Activated B cell treated with CpG ODN at 0.5 μM for 24 hours (primary cell): ENCODE results near the gene MRC2. TPM values are rescaled to one million over a fixed set of nuclear protein-coding genes. Genes with fewer than 3 reads are reported as not detected.

ENCODE experiments used
- ATAC-seq: fragments of 200-7000 bp; cut with Tn5 transposase; one replicate; pipeline ENCODE4 v1.10.0; 2021; ENCODE audit warnings: low read depth, mild to moderate bottlenecking, moderate library complexity
- CTCF ChIA-PET: fragments of 350-600 bp; sonication (Branson Sonifier 250); formaldehyde crosslinking; loops from one replicate; lab custom pipeline; 2021; ENCODE audit warnings: antibody characterized with exemption; lab: Charles Lee
- POLR2A ChIA-PET: fragments of 350-600 bp; sonication (Branson Sonifier 250); formaldehyde crosslinking; loops from one replicate; lab custom pipeline; 2021; ENCODE audit warnings: antibody characterized with exemption; lab: Charles Lee
- DNase-seq: peaks from one replicate; pipeline ENCODE4 v3.0.0; 2022
- H3K27ac Mint-ChIP-seq: one replicate; pipeline ENCODE4 v1.8.0; 2020; ENCODE audit warnings: mixed read lengths
- H3K27me3 Mint-ChIP-seq: one replicate; pipeline ENCODE4 v1.8.0; 2021; ENCODE audit warnings: mixed read lengths
- H3K36me3 Mint-ChIP-seq: one replicate; pipeline ENCODE4 v1.8.0; 2021; ENCODE audit warnings: low read depth, mixed read lengths
- H3K4me1 Mint-ChIP-seq: one replicate; pipeline ENCODE4 v1.8.0; 2021; ENCODE audit warnings: mixed read lengths
- H3K4me3 Mint-ChIP-seq: one replicate; pipeline ENCODE4 v1.8.0; 2020; ENCODE audit warnings: mild to moderate bottlenecking, mixed read lengths
- H3K9me3 Mint-ChIP-seq: one replicate; pipeline ENCODE4 v1.8.0; 2020; ENCODE audit warnings: mixed read lengths
- CTCF ChIP-seq: fragments of 200-600 bp; IDR thresholded peaks from one replicate; pipeline ENCODE4 v1.8.0; 2022; ENCODE audit warnings: antibody characterized with exemption, mild to moderate bottlenecking
- intact Hi-C: fragments of 100-400 bp; cut with micrococcal nuclease; formaldehyde crosslinking; loops from one replicate; pipeline ENCODE4 v1.15.1; 2024
- total RNA-seq: library from RNA; stranded (reverse); gene quantifications from 2 replicates; pipeline ENCODE4 v1.2.3, GENCODE V29; 2022

MRC2 gene
- total RNA-seq, 1 donor from 2014 or later = 0.11 TPM

- DNase-seq = no peak
- ChIA-PET POLR2A (no interaction called here), CTCF (no interaction called here)
- intact Hi-C loops = no loop called here
- Mint-ChIP-seq H3K27me3 (no peaks in the 10 kb centered on the region), H3K4me3 (no peak overlapping the region), H3K27ac (no peak overlapping the region), H3K36me3 (no peaks in the 10 kb centered on the region), H3K9me3 (peaks cover 4% of the 10 kb centered on the region), H3K4me1 (peaks cover 23% of the 10 kb centered on the region)
- TF ChIP-seq CTCF = no peak
- ATAC-seq = no peak
Observed at GRCh38 chr17:62655656-62656055, 28.2 kb downstream of the MRC2 start.

- TF ChIP-seq CTCF = no peak
- ChIA-PET POLR2A (no interaction called here), CTCF (no interaction called here)
- Mint-ChIP-seq H3K4me1 (peaks cover 23% of the 10 kb centered on the region), H3K4me3 (no peak overlapping the region), H3K27me3 (no peaks in the 10 kb centered on the region), H3K36me3 (no peaks in the 10 kb centered on the region), H3K9me3 (peaks cover 12% of the 10 kb centered on the region), H3K27ac (no peak overlapping the region)
- DNase-seq (no peak), ATAC-seq (no peak)
- intact Hi-C loops = no loop called here
Observed at GRCh38 chr17:62656446-62656845, 29.0 kb downstream of the MRC2 start.

- H3K36me3 Mint-ChIP-seq = no peaks in the 10 kb centered on the region
- intact Hi-C loops = no loop called here
- peaks cover 15% of the 10 kb centered on the region for H3K4me1 Mint-ChIP-seq
- TF ChIP-seq CTCF = no peak
- H3K9me3 Mint-ChIP-seq = peaks cover 13% of the 10 kb centered on the region
- H3K27ac Mint-ChIP-seq = no peak overlapping the region
- ChIA-PET CTCF (no interaction called here), POLR2A (no interaction called here)
- ATAC-seq = no peak
- H3K4me3 Mint-ChIP-seq = no peak overlapping the region
- no peak for DNase-seq
- no peaks in the 10 kb centered on the region for H3K27me3 Mint-ChIP-seq
Observed at GRCh38 chr17:62657145-62657665, 29.7 kb downstream of the MRC2 start.

GRCh38 chr17:62657690-62658089 lies 30.2 kb downstream of the MRC2 start:
- intact Hi-C loops = no loop called here
- no peak overlapping the region for H3K4me3 Mint-ChIP-seq
- ATAC-seq = no peak
- ChIA-PET POLR2A (no interaction called here), CTCF (no interaction called here)
- H3K27me3 Mint-ChIP-seq = no peaks in the 10 kb centered on the region
- no peaks in the 10 kb centered on the region for H3K36me3 Mint-ChIP-seq
- no peak for TF ChIP-seq CTCF
- H3K27ac Mint-ChIP-seq = peak overlapping the region; percentile 63
- peaks cover 13% of the 10 kb centered on the region for H3K9me3 Mint-ChIP-seq
- no peak for DNase-seq
- peaks cover 11% of the 10 kb centered on the region for H3K4me1 Mint-ChIP-seq

- POLR2A ChIA-PET = no interaction called here
- Mint-ChIP-seq H3K9me3 (peaks cover 13% of the 10 kb centered on the region), H3K4me1 (peaks cover 5% of the 10 kb centered on the region), H3K4me3 (no peak overlapping the region), H3K27ac (no peak overlapping the region), H3K36me3 (no peaks in the 10 kb centered on the region), H3K27me3 (no peaks in the 10 kb centered on the region)
- ATAC-seq = no peak
- TF ChIP-seq CTCF = no peak
- DNase-seq = no peak
- intact Hi-C loops = no loop called here
- CTCF ChIA-PET = no interaction called here
Observed at GRCh38 chr17:62658136-62658920, 30.9 kb downstream of the MRC2 start.
